Mucosa of stomach (tissue), 1 donor: Measurements from ENCODE around the gene NBPF3.
A peak's percentile ranks its signal among the peaks of the same experiment; 100 is the strongest.
"Not testable (repeated sequence)": the region's sequence is repeated elsewhere in the genome, so short reads cannot be mapped to it uniquely, and the experiment has no call there.

ENCODE experiments used
- H3K27me3 ChIP-seq: one replicate; pipeline ENCODE4 v1.7.0; 2013; ENCODE audit warnings: mild to moderate bottlenecking, low read length; ENCODE audit not compliant: control insufficient read depth, insufficient read depth
- H3K36me3 ChIP-seq: one replicate; pipeline ENCODE4 v1.7.0; 2013; ENCODE audit warnings: low read length; ENCODE audit not compliant: control insufficient read depth, insufficient read depth
- H3K4me1 ChIP-seq: one replicate; pipeline ENCODE4 v1.7.0; 2013; ENCODE audit warnings: mild to moderate bottlenecking, low read length; ENCODE audit not compliant: control insufficient read depth, insufficient read depth
- H3K4me3 ChIP-seq: one replicate; pipeline ENCODE4 v1.7.0; 2013; ENCODE audit warnings: low read length
- H3K9ac ChIP-seq: one replicate; pipeline ENCODE4 v1.7.0; 2013; ENCODE audit warnings: mild to moderate bottlenecking, low read length, moderate library complexity
- H3K9me3 ChIP-seq: one replicate; pipeline ENCODE4 v1.7.0; 2013; ENCODE audit warnings: mild to moderate bottlenecking, low read length, moderate library complexity; ENCODE audit not compliant: control insufficient read depth
- donor health status: Pancreatic carcinoma.

The NBPF3 gene

DNA sequence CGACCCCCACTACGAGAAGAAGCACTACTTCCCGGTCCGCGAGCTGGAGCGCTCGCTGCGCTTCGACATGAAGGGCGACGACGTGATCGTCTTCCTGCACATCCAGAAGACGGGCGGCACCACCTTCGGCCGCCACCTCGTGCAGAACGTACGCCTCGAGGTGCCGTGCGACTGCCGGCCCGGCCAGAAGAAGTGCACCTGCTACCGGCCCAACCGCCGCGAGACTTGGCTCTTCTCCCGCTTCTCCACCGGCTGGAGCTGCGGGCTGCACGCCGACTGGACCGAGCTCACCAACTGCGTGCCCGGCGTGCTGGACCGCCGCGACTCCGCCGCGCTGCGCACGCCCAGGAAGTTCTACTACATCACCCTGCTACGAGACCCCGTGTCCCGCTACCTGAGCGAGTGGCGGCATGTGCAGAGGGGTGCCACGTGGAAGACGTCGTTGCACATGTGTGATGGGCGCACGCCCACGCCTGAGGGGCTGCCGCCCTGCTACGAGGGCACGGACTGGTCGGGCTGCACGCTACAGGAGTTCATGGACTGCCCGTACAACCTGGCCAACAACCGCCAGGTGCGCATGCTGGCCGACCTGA is 11.4 kb upstream of the NBPF3 start:
- not testable (repeated sequence) for H3K4me3 ChIP-seq, H3K27me3 ChIP-seq, H3K9me3 ChIP-seq, H3K4me1 ChIP-seq, H3K36me3 ChIP-seq, H3K9ac ChIP-seq

DNA sequence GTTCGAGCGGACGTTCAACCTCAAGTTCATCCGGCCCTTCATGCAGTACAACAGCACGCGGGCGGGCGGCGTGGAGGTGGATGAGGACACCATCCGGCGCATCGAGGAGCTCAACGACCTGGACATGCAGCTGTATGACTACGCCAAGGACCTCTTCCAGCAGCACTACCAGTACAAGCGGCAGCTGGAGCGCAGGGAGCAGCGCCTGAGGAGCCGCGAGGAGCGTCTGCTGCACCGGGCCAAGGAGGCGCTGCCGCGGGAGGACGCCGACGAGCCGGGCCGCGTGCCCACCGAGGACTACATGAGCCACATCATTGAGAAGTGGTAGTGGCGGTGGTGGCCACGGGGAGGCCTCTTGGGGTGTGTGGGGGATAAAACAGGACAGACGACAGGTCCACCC is 10.7 kb upstream of the NBPF3 start:
- not testable (repeated sequence) for H3K27me3 ChIP-seq, H3K9ac ChIP-seq, H3K4me1 ChIP-seq, H3K9me3 ChIP-seq, H3K4me3 ChIP-seq, H3K36me3 ChIP-seq

DNA sequence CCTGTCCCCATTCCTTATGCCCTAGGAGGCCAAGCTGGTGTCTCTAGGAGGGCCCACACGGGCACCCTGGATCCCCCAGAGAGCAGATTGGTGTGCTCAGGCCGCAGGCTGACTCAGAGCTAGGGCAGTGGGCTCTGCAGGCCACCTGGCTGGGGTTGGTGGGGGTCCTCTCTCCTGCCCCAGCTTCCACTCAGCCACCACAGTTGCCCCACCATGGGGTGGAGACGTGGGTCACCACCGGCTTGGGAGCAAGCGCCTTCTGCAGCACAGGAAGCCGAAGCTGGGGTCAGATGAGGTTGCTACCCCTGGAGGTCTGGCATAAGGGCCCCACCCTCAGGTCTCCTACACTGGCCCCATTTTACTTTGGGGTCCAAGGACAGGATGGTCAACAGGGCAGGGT is 9.1 kb upstream of the NBPF3 start:
- not testable (repeated sequence) for H3K4me1 ChIP-seq, H3K9ac ChIP-seq

DNA sequence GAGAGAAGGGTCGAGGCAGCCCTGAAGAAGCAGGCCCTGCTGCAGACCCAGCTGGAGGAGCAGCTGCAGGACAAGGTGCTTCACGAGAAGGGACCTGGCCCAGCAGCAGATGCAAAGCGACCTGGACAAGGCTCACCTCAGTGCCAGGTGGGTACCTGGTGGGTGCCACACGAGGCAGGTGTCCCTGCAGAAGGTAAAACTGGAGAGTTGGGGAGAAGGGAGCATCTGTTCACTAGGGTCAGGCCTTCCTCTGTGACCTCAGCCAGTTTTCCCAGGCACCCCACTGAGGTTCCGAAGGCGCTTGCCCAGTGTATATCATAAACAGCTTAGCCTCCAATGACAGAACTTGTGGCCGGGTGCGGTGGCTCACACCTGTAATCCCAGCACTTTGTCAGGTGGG is 5.5 kb upstream of the NBPF3 start:
- Histone ChIP-seq H3K27me3 (no peaks in the 10 kb centered on the region), H3K9ac (no peak overlapping the region), H3K4me1 (peaks cover 4% of the 10 kb centered on the region), H3K36me3 (no peaks in the 10 kb centered on the region), H3K9me3 (no peaks in the 10 kb centered on the region), H3K4me3 (no peak overlapping the region)

More for the DNA sequence above, 9.1 kb upstream of the NBPF3 start:
- H3K9me3 ChIP-seq, H3K4me3 ChIP-seq, H3K27me3 ChIP-seq, H3K36me3 ChIP-seq: not testable (repeated sequence)

DNA sequence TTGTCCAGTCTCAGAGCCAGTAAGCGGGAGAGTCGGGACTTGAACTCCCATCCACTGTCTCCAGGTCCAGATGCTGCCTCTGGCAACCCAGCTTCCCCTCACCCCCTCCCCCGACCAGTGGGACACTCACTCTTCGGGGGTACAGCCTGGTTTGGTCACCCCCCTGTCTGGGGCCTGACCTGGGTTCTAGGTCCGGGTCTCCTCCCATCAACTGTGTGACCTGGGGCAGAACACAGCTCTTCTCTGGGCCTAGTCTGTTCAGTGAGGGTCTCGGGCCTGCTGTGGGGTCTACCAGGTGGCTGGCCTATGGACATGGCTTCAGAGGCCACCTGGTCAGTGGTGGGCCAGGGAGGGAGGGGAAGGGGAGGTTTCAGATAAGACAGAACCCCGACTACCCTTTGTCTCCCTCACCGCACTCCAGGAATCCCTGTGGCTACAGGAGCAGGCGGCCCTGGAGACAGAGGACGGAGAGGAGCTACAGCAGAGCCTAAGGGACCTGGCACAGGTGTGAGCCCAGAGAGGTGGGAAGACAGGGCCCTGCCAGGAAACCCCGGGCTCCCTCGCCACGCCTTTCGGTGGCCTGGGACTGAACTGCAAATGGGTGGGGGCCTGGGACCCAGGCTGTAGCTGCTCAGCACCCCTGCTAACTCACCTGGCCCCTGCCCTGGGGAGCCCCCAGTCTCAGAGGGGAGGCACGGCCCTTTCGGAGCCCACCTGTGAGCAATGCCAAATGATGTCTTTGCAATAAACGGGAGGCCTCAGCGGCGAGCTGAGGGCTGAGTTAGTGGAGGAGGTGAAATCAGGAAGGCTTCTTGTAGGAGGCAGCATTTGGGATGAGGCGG is 4.1 kb upstream of the NBPF3 start:
- Histone ChIP-seq H3K36me3 (no peaks in the 10 kb centered on the region), H3K4me3 (no peak overlapping the region), H3K9me3 (no peaks in the 10 kb centered on the region), H3K4me1 (peaks cover 7% of the 10 kb centered on the region), H3K27me3 (no peaks in the 10 kb centered on the region), H3K9ac (no peak overlapping the region)

DNA sequence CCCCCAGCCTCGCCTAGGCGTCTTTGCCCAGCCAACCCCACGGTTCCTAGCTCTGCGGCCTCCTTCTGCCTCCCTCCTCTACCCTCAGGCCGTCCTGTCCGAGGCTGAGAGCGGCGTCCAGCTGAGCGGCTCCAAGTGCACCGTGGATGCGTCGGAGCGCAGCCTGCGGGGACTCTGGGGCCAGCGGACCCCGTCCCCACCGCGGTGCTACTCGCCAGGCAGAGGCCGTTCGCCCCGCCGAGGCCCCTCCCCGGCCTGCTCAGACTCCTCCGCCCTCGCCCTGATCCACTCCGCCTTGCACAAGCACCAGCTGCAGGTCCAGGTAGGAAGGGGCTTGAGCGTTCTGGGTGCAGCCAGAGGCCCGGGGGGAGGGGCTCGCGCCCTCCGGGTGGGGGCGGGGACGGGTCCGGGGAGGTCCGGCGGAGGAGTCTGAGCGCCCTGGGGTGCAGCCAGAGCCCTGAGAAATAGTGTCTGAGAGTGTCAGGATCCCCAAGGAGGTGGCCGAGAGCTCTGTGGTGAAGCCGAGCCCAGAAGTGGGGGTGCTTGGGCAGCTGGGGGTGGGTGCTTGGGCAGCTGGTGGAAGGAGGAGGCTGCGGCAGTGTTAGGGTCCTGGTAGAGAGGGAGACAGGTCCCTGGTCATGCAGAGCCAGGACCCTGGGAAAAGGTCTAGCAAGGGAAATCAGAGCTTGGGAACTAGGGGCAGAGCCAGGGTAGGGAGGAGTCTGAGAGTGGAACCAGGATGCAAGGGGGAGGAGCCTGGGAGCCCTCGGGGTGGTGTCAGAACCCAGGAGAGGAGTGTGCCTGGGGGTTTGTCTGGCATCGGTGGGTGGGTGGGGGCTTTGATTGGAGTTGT is 3.2 kb upstream of the NBPF3 start:
- Histone ChIP-seq H3K4me1 (peaks cover 8% of the 10 kb centered on the region), H3K9ac (peak overlapping the region; percentile 39), H3K36me3 (no peaks in the 10 kb centered on the region), H3K4me3 (no peak overlapping the region), H3K27me3 (no peaks in the 10 kb centered on the region), H3K9me3 (no peaks in the 10 kb centered on the region)

DNA sequence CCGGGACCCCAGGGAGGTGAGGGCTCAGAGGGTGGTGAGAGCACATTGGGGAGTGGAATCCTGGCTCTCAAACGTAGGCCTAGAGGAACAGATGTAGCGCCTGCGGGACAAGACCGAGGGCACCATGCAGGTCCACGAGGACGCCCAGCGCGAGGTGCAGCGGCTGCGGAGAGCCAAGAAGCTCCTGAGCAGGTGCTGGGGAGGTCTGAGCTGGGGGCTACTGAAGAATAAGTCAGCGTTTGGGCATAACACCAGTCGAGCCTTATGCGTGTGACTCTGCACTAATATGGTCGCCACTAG is 2.6 kb upstream of the NBPF3 start:
- no peaks in the 10 kb centered on the region for H3K9me3 ChIP-seq
- H3K4me1 ChIP-seq: peaks cover 8% of the 10 kb centered on the region
- peak overlapping the region; percentile 39 for H3K9ac ChIP-seq
- H3K27me3 ChIP-seq: no peaks in the 10 kb centered on the region
- H3K4me3 ChIP-seq: no peak overlapping the region
- H3K36me3 ChIP-seq: no peaks in the 10 kb centered on the region

DNA sequence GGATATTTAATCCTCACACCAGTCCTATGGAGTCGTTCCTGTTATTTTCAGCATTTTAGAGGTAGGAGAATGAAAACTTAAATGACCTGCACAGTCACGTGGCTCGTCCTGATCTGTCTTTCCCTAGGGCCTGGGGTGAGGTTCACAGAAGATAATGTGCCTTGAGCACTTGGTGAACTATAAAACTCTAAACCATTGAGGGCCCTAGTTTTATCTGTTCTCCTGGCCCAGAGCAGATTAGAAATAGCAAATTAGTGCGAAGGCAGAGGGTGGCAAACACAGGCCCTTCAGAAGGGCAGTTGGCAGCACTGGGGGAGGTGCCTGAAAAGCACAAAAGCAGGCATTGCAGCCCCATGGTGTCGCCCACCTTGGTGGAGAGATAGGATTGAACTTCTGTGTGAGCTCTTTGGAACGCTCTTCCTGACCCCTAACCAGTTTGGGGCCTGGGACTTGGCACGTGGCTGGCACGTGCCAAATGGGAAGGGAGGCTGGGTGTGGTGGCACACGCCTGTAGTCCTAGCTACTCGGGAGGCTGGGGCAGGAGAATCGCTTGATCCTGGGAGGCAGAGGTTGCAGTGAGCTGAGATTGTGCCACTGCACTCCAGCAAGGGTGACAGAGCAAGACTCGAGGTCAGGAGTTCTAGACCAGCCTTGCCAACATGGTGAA is 1.2 kb upstream of the NBPF3 start:
- not testable (repeated sequence) for H3K9me3 ChIP-seq

DNA sequence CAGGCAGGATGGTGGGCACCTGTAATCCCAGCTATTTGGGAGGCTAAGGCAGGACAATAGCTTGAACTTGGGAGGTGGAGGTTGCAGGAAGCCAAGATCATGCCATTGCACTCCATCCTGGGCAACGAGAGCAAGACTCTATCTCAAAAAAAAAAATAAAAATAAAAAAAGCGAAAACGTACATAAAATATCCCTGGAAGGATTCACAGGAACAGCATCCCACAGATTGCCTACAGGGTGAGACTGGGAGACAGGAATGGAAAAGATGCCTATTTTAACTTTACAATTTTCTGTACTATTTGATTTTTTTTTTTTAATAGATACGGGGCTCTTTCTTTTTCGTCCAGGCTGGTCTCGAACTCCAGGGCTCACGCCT is 604 bp upstream of the NBPF3 start:
- Histone ChIP-seq H3K4me1 (peaks cover 8% of the 10 kb centered on the region), H3K9me3 (no peaks in the 10 kb centered on the region), H3K27me3 (no peaks in the 10 kb centered on the region), H3K36me3 (no peaks in the 10 kb centered on the region), H3K9ac (peak overlapping the region; percentile 64), H3K4me3 (no peak overlapping the region)

More for the DNA sequence above, 1.2 kb upstream of the NBPF3 start:
- H3K4me3 ChIP-seq, H3K4me1 ChIP-seq, H3K9ac ChIP-seq, H3K27me3 ChIP-seq, H3K36me3 ChIP-seq: not testable (repeated sequence)

DNA sequence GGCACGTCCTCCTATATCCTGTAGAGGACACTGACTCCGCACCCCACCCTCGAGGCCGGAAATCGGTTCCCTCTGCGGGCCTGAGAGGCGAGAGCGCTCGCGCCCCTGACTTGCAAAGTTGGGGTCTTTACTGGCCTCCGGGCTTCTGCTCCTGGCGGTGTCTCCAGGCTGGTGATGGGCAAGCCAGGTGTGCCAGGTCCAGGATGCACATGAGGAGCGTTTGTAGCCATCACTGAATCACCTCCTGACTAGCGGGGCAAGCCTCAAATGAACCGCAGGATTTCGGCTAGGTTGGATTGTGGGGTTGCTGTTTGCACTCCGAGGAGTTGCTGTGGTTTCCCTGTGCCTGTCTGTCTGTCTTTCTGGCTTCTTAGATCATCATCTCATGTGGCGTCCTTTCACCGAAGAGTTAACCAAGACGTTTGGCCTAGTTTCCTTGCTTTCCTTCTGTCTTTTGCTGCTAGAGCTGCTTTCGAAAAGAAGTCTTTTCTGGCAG is 741 bp downstream of the NBPF3 start:
- H3K9ac ChIP-seq: peak overlapping the region; percentile 57

DNA sequence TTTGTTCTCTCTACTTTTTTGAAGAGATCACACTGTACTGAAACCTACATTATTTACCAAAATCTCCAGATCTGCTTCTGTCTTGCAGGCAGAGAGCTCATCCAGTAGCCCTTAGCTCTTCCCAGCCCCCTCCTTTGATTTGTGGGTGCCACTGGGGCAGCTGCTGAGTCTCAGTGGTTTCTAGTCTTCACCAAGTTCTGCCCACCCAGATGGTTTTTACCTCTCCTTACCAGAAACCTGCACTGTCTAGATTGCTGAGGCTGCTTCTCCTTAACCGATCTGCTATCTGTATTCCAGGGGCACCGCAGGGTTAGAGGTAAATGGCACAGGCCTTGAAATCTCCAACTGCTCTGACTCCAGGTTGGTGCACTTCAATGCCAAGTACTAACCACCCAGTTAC is 6.7 kb downstream of the NBPF3 start:
- not testable (repeated sequence) for H3K9me3 ChIP-seq, H3K4me1 ChIP-seq, H3K36me3 ChIP-seq, H3K4me3 ChIP-seq, H3K27me3 ChIP-seq, H3K9ac ChIP-seq

More for the DNA sequence above, 741 bp downstream of the NBPF3 start:
- peak overlapping the region; percentile 14 for H3K4me3 ChIP-seq
- not testable (repeated sequence) for H3K27me3 ChIP-seq, H3K4me1 ChIP-seq, H3K36me3 ChIP-seq, H3K9me3 ChIP-seq

DNA sequence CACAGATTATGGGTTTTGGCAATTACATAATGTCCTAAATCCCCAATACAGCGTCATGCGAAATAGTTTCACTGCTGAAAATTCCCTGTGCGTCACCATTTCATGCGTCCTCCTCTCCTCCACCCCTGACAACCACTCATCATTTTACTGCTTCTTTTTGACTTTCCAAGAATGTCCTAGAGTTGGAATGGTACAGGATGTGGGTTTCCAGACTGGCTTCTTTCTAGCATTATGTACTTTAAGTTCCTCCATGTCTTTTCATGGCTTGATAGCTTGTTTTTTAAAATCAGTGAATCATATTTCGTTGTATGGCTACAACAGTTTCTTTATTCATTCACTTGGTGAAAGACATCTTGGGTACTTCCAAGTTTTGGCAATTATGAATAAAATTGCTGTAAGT is 7.4 kb downstream of the NBPF3 start:
- H3K4me3 ChIP-seq: no peak overlapping the region
- H3K4me1 ChIP-seq: no peaks in the 10 kb centered on the region
- H3K36me3 ChIP-seq: peaks cover 3% of the 10 kb centered on the region
- no peak overlapping the region for H3K9ac ChIP-seq
- no peaks in the 10 kb centered on the region for H3K27me3 ChIP-seq
- H3K9me3 ChIP-seq: no peaks in the 10 kb centered on the region
